ENCODE results near the gene ZNF12. TPM values are rescaled to one million over a fixed set of nuclear protein-coding genes. Genes with fewer than 3 reads are reported as not detected.

ZNF12 gene
- total RNA-seq, 2 donors from 2014 or later: 24.2 to 29.4 TPM

GRCh38 chr7:6700793-6701192, 6.0 kb downstream of the ZNF12 start:
- Histone ChIP-seq H3K4me1 (ENCODE audit: control insufficient read depth, insufficient read depth, low read length) (no peaks in the 10 kb centered on the region), H3K36me3 (ENCODE audit: control insufficient read depth, insufficient read depth, low read length) (peaks cover 92% of the 10 kb centered on the region), H3K27me3 (ENCODE audit: control insufficient read depth, insufficient read depth, low read length, poor library complexity, severe bottlenecking) (no peaks in the 10 kb centered on the region), H3K9me3 (ENCODE audit: control insufficient read depth, low read length) (peaks cover 94% of the 10 kb centered on the region), H3K27ac (ENCODE audit: low read depth, low read length) (no peak overlapping the region), H3K9ac (ENCODE audit: extremely low read depth, low read length, poor library complexity, severe bottlenecking) (no peak overlapping the region), H3K4me3 (ENCODE audit: low read length) (peak overlapping the region; percentile 58)
- no peaks in the 10 kb centered on the region for H3K27me3 Mint-ChIP-seq (ENCODE audit: insufficient read depth)
- 87 to 96% methylated on average over 5 of the region's 5 CpGs for WGBS, 2 experiments (ENCODE audit: insufficient coverage in 1 of 2, insufficient read length in 1 of 2)
- H3K4me1 Mint-ChIP-seq: no peaks in the 10 kb centered on the region
- no peak overlapping the region for H3K4me3 Mint-ChIP-seq
- peaks cover 29% of the 10 kb centered on the region for H3K9me3 Mint-ChIP-seq
- TF ChIP-seq CTCF (conservative IDR thresholded peaks at IDR 0.05): no peak
- DNase-seq: no peak
- H3K27ac Mint-ChIP-seq: no peak overlapping the region
- H3K36me3 Mint-ChIP-seq (ENCODE audit: low read depth): peaks cover 25% of the 10 kb centered on the region

GRCh38 chr7:6691609-6692106, 15.1 kb downstream of the ZNF12 start:
- Histone ChIP-seq H3K27me3 (ENCODE audit: control insufficient read depth, insufficient read depth, low read length, poor library complexity, severe bottlenecking) (no peaks in the 10 kb centered on the region), H3K27ac (ENCODE audit: low read depth, low read length) (no peak overlapping the region), H3K9ac (ENCODE audit: extremely low read depth, low read length, poor library complexity, severe bottlenecking) (no peak overlapping the region), H3K4me3 (ENCODE audit: low read length) (peak overlapping the region; percentile 72), H3K4me1 (ENCODE audit: control insufficient read depth, insufficient read depth, low read length) (no peaks in the 10 kb centered on the region), H3K9me3 (ENCODE audit: control insufficient read depth, low read length) (peaks cover 100% of the 10 kb centered on the region), H3K36me3 (ENCODE audit: control insufficient read depth, insufficient read depth, low read length) (peaks cover 100% of the 10 kb centered on the region)
- Mint-ChIP-seq H3K27ac (no peak overlapping the region), H3K36me3 (ENCODE audit: low read depth) (no peaks in the 10 kb centered on the region), H3K4me3 (no peak overlapping the region), H3K4me1 (no peaks in the 10 kb centered on the region), H3K9me3 (no peaks in the 10 kb centered on the region), H3K27me3 (ENCODE audit: insufficient read depth) (no peaks in the 10 kb centered on the region)
- WGBS, 2 experiments (ENCODE audit: insufficient coverage in 1 of 2, insufficient read length in 1 of 2): 98 to 100% methylated on average over 3 to 4 of the region's 5 CpGs
- no peak for TF ChIP-seq CTCF (conservative IDR thresholded peaks at IDR 0.05)
- no peak for DNase-seq

- no peak for TF ChIP-seq CTCF (conservative IDR thresholded peaks at IDR 0.05)
- H3K4me3 Mint-ChIP-seq: no peak overlapping the region
- no peak overlapping the region for H3K27ac Mint-ChIP-seq
- H3K27ac ChIP-seq (ENCODE audit: low read depth, low read length): no peak overlapping the region
- H3K36me3 ChIP-seq (ENCODE audit: control insufficient read depth, insufficient read depth, low read length): peaks cover 98% of the 10 kb centered on the region
- no peaks in the 10 kb centered on the region for H3K4me1 ChIP-seq (ENCODE audit: control insufficient read depth, insufficient read depth, low read length)
- peaks cover 100% of the 10 kb centered on the region for H3K9me3 ChIP-seq (ENCODE audit: control insufficient read depth, low read length)
- no peaks in the 10 kb centered on the region for H3K27me3 Mint-ChIP-seq (ENCODE audit: insufficient read depth)
- H3K9ac ChIP-seq (ENCODE audit: extremely low read depth, low read length, poor library complexity, severe bottlenecking): no peak overlapping the region
- H3K27me3 ChIP-seq (ENCODE audit: control insufficient read depth, insufficient read depth, low read length, poor library complexity, severe bottlenecking): no peaks in the 10 kb centered on the region
- H3K36me3 Mint-ChIP-seq (ENCODE audit: low read depth): no peaks in the 10 kb centered on the region
- WGBS, 2 experiments (ENCODE audit: insufficient coverage in 1 of 2, insufficient read length in 1 of 2): 100% methylated on average over 3 of the region's 4 CpGs; no CpG with 5 or more reads in 1 of the 2 experiments
- no peak for DNase-seq
- H3K4me1 Mint-ChIP-seq: no peaks in the 10 kb centered on the region
- no peaks in the 10 kb centered on the region for H3K9me3 Mint-ChIP-seq
- peak overlapping the region; percentile 72 for H3K4me3 ChIP-seq (ENCODE audit: low read length)
These were observed 15.6 kb downstream of the ZNF12 start for GRCh38 chr7:6691103-6691502.

Measured in endodermal cell (in vitro differentiated cells).